SK-N-SH (cell line): Measurements from ENCODE around the gene MRPL51. TPM values are rescaled to one million over a fixed set of nuclear protein-coding genes. Genes with fewer than 3 reads are reported as not detected.

Experiments used
- CTCF ChIA-PET: fragments of 300-600, 350-600 bp; formaldehyde crosslinking; extraction: SDS; loops from one replicate; lab custom pipeline; 2021; lab: Yijun Ruan, JAX
- POLR2A ChIA-PET: fragments of 350-600 bp; sonication (Branson Sonifier 250); formaldehyde crosslinking; extraction: SDS; loops from one replicate; lab custom pipeline; 2020; ENCODE audit warnings: antibody characterized with exemption, inconsistent platforms; lab: Yijun Ruan, JAX
- DNase-seq: peaks from one replicate; pipeline ENCODE4 v3.0.0; 2012
- H2AFZ ChIP-seq: fragments of 200-600 bp; sonication (generic); 2 replicates; pipeline ENCODE4 v1.8.1; 2016; ENCODE audit warnings: antibody characterized with exemption, mild to moderate bottlenecking, low read depth
- H3F3A ChIP-seq: fragments of 200-600 bp; sonication (generic); replicated peaks from 2 replicates; pipeline ENCODE3; 2016; ENCODE audit warnings: antibody characterized with exemption, mild to moderate bottlenecking; ENCODE audit not compliant: insufficient read depth
- H3K27ac ChIP-seq, 2 experiments: fragments of 200-500 bp in 1 of 2; fragments of 200-600 bp in 1 of 2; sonication (Bioruptor generic) in 1 of 2; sonication (generic), shearing (Covaris generic) in 1 of 2; 2 replicates each; pipeline versions ENCODE4 v1.5.1 to v1.6.1; 2014 to 2016; ENCODE audit warnings: low read depth in 2 of 2, inconsistent platforms in 1 of 2, low read length in 1 of 2, mild to moderate bottlenecking in 1 of 2, mixed read lengths in 1 of 2
- H3K27me3 ChIP-seq: fragments of 200-600 bp; sonication (generic), shearing (Covaris generic); 2 replicates; pipeline ENCODE4 v1.6.1; 2016; ENCODE audit warnings: mixed run types; ENCODE audit not compliant: insufficient read depth
- H3K36me3 ChIP-seq, 2 experiments: fragments of 200-500 bp in 1 of 2; fragments of 200-600 bp in 1 of 2; sonication (Bioruptor generic) in 1 of 2; sonication (generic) in 1 of 2; replicated peaks in 1 of 2; 2 replicates each; pipeline versions ENCODE3 to v1.5.1; 2014 to 2016; ENCODE audit warnings: low read length in 1 of 2, mild to moderate bottlenecking in 1 of 2; ENCODE audit not compliant: insufficient read depth in 2 of 2, control insufficient read depth in 1 of 2
- H3K4me1 ChIP-seq, 2 experiments: fragments of 200-500 bp in 1 of 2; fragments of 200-600 bp in 1 of 2; sonication (Bioruptor generic) in 1 of 2; sonication (generic), shearing (Covaris generic) in 1 of 2; 2 replicates each; pipeline versions ENCODE4 v1.5.1 to v1.6.1; 2014 to 2016; ENCODE audit warnings: low read depth in 1 of 2, low read length in 1 of 2, mixed run types in 1 of 2; ENCODE audit not compliant: insufficient read depth in 2 of 2, control insufficient read depth in 1 of 2
- H3K4me2 ChIP-seq: fragments of 200-600 bp; sonication (generic), shearing (Covaris generic); 2 replicates; pipeline ENCODE4 v1.6.1; 2017; ENCODE audit warnings: mixed run types
- H3K4me3 ChIP-seq, 2 experiments: fragments of 200-500 bp in 1 of 2; fragments of 200-600 bp in 1 of 2; sonication (Bioruptor generic) in 1 of 2; sonication (generic), shearing (Covaris generic) in 1 of 2; 2 replicates each; pipeline versions ENCODE4 v1.5.1 to v1.8.1; 2014 to 2016; ENCODE audit warnings: low read depth in 2 of 2, inconsistent platforms in 1 of 2, low read length in 1 of 2, mild to moderate bottlenecking in 1 of 2, mixed read lengths in 1 of 2, moderate library complexity in 1 of 2
- H3K79me2 ChIP-seq: fragments of 200-600 bp; sonication (generic); 2 replicates; pipeline ENCODE4 v1.8.1; 2017; ENCODE audit warnings: mild to moderate bottlenecking; ENCODE audit not compliant: insufficient read depth
- H3K9ac ChIP-seq: fragments of 200-600 bp; sonication (generic); 2 replicates; pipeline ENCODE4 v1.6.1; 2017; ENCODE audit warnings: mixed run types
- H3K9me2 ChIP-seq: fragments of 200-600 bp; sonication (generic); 2 replicates; pipeline ENCODE4 v1.6.1; 2017; ENCODE audit warnings: mixed run types
- H3K9me3 ChIP-seq: fragments of 200-600 bp; sonication (generic); 2 replicates; pipeline ENCODE4 v1.6.1; 2017; ENCODE audit warnings: mixed run types, mild to moderate bottlenecking, moderate library complexity
- H4K20me1 ChIP-seq: fragments of 200-600 bp; sonication (generic); 2 replicates; pipeline ENCODE4 v1.6.1; 2017; ENCODE audit warnings: mild to moderate bottlenecking, mixed run types; ENCODE audit not compliant: insufficient read depth
- CHD2 ChIP-seq: fragments of 150-350 bp; IDR thresholded peaks from 2 replicates; pipeline ENCODE4 v1.6.1; 2018; ENCODE audit warnings: low read length; ENCODE audit not compliant: partially characterized antibody
- ELF1 ChIP-seq: IDR thresholded peaks from 2 replicates; pipeline ENCODE4 v1.4.0; 2012
- EP300 ChIP-seq, 2 experiments: IDR thresholded peaks; 2 replicates each; pipeline versions ENCODE4 v1.4.0 to v1.6.1; 2012; ENCODE audit warnings: borderline replicate concordance in 1 of 2, low read depth in 1 of 2, low read length in 1 of 2
- EZH2phosphoT487 ChIP-seq: fragments of 200-600 bp; sonication (generic); IDR thresholded peaks from 2 replicates; pipeline ENCODE4 v1.6.1; 2017; ENCODE audit warnings: low read depth, mixed run types, mild to moderate bottlenecking, antibody characterized with exemption, moderate library complexity, borderline replicate concordance
- FOXJ3 ChIP-seq: sonication (generic); formaldehyde crosslinking; IDR thresholded peaks from 2 replicates; pipeline ENCODE4 v1.5.1; 2020; ENCODE audit warnings: mild to moderate bottlenecking, missing genetic modification reagents
- GATA2 ChIP-seq: sonication (generic); formaldehyde crosslinking; IDR thresholded peaks from 2 replicates; pipeline ENCODE4 v1.5.0; 2020; ENCODE audit warnings: mild to moderate bottlenecking, missing genetic modification reagents
- JUND ChIP-seq: IDR thresholded peaks from 2 replicates; pipeline ENCODE4 v1.4.0; 2012
- MEF2A ChIP-seq: IDR thresholded peaks from 2 replicates; pipeline ENCODE4 v1.4.0; 2012; ENCODE audit warnings: low read depth, borderline replicate concordance
- NRF1 ChIP-seq: IDR thresholded peaks from 2 replicates; pipeline ENCODE4 v1.6.1; 2012; ENCODE audit warnings: low read depth, mild to moderate bottlenecking, low read length
- POLR2AphosphoS5 ChIP-seq: IDR thresholded peaks from 2 replicates; pipeline ENCODE4 v1.6.1; 2012; ENCODE audit warnings: low read depth, low read length
- RAD21 ChIP-seq: IDR thresholded peaks from 2 replicates; pipeline ENCODE4 v1.6.1; 2012; ENCODE audit warnings: mild to moderate bottlenecking, low read length
- RCOR1 ChIP-seq: fragments of 150-350 bp; IDR thresholded peaks from 2 replicates; pipeline ENCODE4 v1.6.1; 2017; ENCODE audit warnings: antibody characterized with exemption, low read length
- RFX5 ChIP-seq: IDR thresholded peaks from 2 replicates; pipeline ENCODE4 v1.6.1; 2012; ENCODE audit warnings: mild to moderate bottlenecking, improper control_type of control experiment, low read length
- RXRA ChIP-seq: IDR thresholded peaks from 2 replicates; pipeline ENCODE4 v1.4.0; 2012; ENCODE audit warnings: low read depth, mild to moderate bottlenecking, borderline replicate concordance
- SIN3A ChIP-seq: IDR thresholded peaks from 2 replicates; pipeline ENCODE4 v1.6.1; 2012; ENCODE audit warnings: low read depth, mild to moderate bottlenecking, low read length, moderate library complexity, borderline replicate concordance
- SMC3 ChIP-seq: IDR thresholded peaks from 2 replicates; pipeline ENCODE4 v1.6.1; 2012; ENCODE audit warnings: low read depth, low read length, improper control_type of control experiment
- TAF1 ChIP-seq: IDR thresholded peaks from 2 replicates; pipeline ENCODE4 v1.6.1; 2012; ENCODE audit warnings: low read depth, mild to moderate bottlenecking, low read length, moderate library complexity, borderline replicate concordance
- TEAD4 ChIP-seq: IDR thresholded peaks from 2 replicates; pipeline ENCODE4 v1.4.0; 2012; ENCODE audit warnings: mild to moderate bottlenecking, borderline replicate concordance; ENCODE audit not compliant: insufficient read depth
- YY1 ChIP-seq: IDR thresholded peaks from 2 replicates; pipeline ENCODE4 v1.4.0; 2012; ENCODE audit warnings: low read depth, mild to moderate bottlenecking
- WGBS: methylation state at CpG from one replicate; pipeline ENCODE4 v1.1.6; 2017; ENCODE audit warnings: low lambda C conversion rate; 5-methylcytosine and 5-hydroxymethylcytosine counted together
- polyA plus RNA-seq, 3 experiments: library from polyadenylated mRNA; depleted of rRNA; stranded (reverse); fragments of >200 nt; gene quantifications; 2 replicates each; pipeline ENCODE4 v1.2.3, GENCODE V29; 2012
- TF ChIP-seq, protein P1 (sequence below): IDR thresholded peaks from 2 replicates; pipeline ENCODE4; 2012
- TF ChIP-seq, protein P2 (sequence below): fragments of 150-350 bp; IDR thresholded peaks from 2 replicates; pipeline ENCODE4 v1.6.1; 2016; ENCODE audit warnings: mild to moderate bottlenecking, low read depth, low read length
- TF ChIP-seq, protein P3 (sequence below): IDR thresholded peaks from 2 replicates; pipeline ENCODE4 v1.4.0; 2012; ENCODE audit warnings: low read depth, borderline replicate concordance
- TF ChIP-seq, protein P4 (sequence below): fragments of 200-600 bp; sonication (generic); IDR thresholded peaks from 2 replicates; pipeline ENCODE4 v1.6.1; 2017; ENCODE audit warnings: antibody characterized with exemption, mild to moderate bottlenecking, moderate library complexity
- TF ChIP-seq, protein P5 (sequence below): IDR thresholded peaks from 2 replicates; pipeline ENCODE4 v1.6.1; 2012; ENCODE audit warnings: mild to moderate bottlenecking, low read depth, low read length, moderate library complexity

Gene MRPL51
- polyA plus RNA-seq, 1 of the 3 experiments (the other 2 are of a cell fraction), result 189 TPM

DNA sequence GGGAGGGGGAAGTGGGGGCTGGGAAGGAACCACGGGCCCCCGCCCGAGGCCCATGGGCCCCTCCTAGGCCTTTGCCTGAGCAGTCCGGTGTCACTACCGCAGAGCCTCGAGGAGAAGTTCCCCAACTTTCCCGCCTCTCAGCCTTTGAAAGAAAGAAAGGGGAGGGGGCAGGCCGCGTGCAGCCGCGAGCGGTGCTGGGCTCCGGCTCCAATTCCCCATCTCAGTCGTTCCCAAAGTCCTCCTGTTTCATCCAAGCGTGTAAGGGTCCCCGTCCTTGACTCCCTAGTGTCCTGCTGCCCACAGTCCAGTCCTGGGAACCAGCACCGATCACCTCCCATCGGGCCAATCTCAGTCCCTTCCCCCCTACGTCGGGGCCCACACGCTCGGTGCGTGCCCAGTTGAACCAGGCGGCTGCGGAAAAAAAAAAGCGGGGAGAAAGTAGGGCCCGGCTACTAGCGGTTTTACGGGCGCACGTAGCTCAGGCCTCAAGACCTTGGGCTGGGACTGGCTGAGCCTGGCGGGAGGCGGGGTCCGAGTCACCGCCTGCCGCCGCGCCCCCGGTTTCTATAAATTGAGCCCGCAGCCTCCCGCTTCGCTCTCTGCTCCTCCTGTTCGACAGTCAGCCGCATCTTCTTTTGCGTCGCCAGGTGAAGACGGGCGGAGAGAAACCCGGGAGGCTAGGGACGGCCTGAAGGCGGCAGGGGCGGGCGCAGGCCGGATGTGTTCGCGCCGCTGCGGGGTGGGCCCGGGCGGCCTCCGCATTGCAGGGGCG, 41.0 kb upstream of the MRPL51 start, which contains the start of gene GAPDH:
Gene GAPDH, plus strand, starts transcription at position 595 of the 772 bp plus-strand sequence. CDS start 316 bp downstream, outside the sequence.
- CTCF ChIA-PET, result interaction anchor here (1.0 to 9.4 kb wide), 2 partner anchors 19 to 111 kb away, joined by 4 to 228 read pairs; partner anchors contain the start of gene IFFO1
- Histone ChIP-seq H4K20me1 (peaks cover 47% of the 10 kb centered on the region), H3K9me2 (no peaks in the 10 kb centered on the region), H3K27me3 (no peaks in the 10 kb centered on the region), H3K9me3 (no peaks in the 10 kb centered on the region), H3K27ac (peak within 1 kb of the TSS; percentile 96 to 98), H2AFZ (peak within 1 kb of the TSS; percentile 86), H3K79me2 (peaks cover 62% of the 10 kb centered on the region), H3K4me1 (peaks cover 15 to 34% of the 10 kb centered on the region in 2 experiments; a peak in 3 of 4 replicates), H3K4me2 (peak within 1 kb of the TSS; percentile 100), H3K4me3 (peak within 1 kb of the TSS; percentile 93 to 97), H3K36me3 (peaks cover 50 to 56% of the 10 kb centered on the region in 2 experiments), H3F3A (peaks cover 82% of the 10 kb centered on the region), H3K9ac (peak within 1 kb of the TSS; percentile 99)
- peak; percentile 94 for DNase-seq
- under 1% methylated on average over 44 of the region's 62 CpGs for WGBS
- POLR2A ChIA-PET, result interaction anchor here (0.6 to 2.8 kb wide), 19 partner anchors 14 to 392 kb away, joined by 3 to 30 read pairs (median 5); partner anchors contain the start of genes COPS7A, MRPL51, NOP2 and TAPBPL
- TF ChIP-seq, protein P1, sequence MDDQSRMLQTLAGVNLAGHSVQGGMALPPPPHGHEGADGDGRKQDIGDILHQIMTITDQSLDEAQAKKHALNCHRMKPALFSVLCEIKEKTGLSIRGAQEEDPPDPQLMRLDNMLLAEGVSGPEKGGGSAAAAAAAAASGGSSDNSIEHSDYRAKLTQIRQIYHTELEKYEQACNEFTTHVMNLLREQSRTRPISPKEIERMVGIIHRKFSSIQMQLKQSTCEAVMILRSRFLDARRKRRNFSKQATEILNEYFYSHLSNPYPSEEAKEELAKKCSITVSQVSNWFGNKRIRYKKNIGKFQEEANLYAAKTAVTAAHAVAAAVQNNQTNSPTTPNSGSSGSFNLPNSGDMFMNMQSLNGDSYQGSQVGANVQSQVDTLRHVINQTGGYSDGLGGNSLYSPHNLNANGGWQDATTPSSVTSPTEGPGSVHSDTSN, result peak; percentile 50; the same call in 1 of the 2 replicates
- TF ChIP-seq, protein P2, sequence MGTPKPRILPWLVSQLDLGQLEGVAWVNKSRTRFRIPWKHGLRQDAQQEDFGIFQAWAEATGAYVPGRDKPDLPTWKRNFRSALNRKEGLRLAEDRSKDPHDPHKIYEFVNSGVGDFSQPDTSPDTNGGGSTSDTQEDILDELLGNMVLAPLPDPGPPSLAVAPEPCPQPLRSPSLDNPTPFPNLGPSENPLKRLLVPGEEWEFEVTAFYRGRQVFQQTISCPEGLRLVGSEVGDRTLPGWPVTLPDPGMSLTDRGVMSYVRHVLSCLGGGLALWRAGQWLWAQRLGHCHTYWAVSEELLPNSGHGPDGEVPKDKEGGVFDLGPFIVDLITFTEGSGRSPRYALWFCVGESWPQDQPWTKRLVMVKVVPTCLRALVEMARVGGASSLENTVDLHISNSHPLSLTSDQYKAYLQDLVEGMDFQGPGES, result no peak
- TF ChIP-seq RXRA (0 out of 2 replicates have a peak, but pooled peaks have one; percentile 3), NRF1 (no peak), SIN3A (peak; percentile 89; the same call in 1 of the 2 replicates), EP300 (IDR thresholded peaks at IDR 0.05; ENCODE audit: borderline replicate concordance in 1 of 2, low read depth in 1 of 2, low read length in 1 of 2) (peak in 1 of 2 experiments; percentile 57; a peak in 2 of 4 replicates), FOXJ3 (CRISPR knock-in tag) (0 out of 2 replicates have a peak, but pooled peaks have one; percentile 14), JUND (peak; percentile 47; the same call in 1 of the 2 replicates), TEAD4 (0 out of 2 replicates have a peak, but pooled peaks have one; percentile 42), ELF1 (0 out of 2 replicates have a peak, but pooled peaks have one; percentile 16), EZH2phosphoT487 (no peak), RAD21 (no peak), POLR2AphosphoS5 (peak; percentile 100), GATA2 (CRISPR knock-in tag) (no peak), RCOR1 (no peak), CHD2 (peak; percentile 69), MEF2A (no peak), TAF1 (peak; percentile 97), RFX5 (no peak), SMC3 (no peak), YY1 (peak; percentile 64; the same call in 1 of the 2 replicates)
- TF ChIP-seq, protein P3, sequence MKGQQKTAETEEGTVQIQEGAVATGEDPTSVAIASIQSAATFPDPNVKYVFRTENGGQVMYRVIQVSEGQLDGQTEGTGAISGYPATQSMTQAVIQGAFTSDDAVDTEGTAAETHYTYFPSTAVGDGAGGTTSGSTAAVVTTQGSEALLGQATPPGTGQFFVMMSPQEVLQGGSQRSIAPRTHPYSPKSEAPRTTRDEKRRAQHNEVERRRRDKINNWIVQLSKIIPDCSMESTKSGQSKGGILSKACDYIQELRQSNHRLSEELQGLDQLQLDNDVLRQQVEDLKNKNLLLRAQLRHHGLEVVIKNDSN, result no peak
- TF ChIP-seq, protein P4, sequence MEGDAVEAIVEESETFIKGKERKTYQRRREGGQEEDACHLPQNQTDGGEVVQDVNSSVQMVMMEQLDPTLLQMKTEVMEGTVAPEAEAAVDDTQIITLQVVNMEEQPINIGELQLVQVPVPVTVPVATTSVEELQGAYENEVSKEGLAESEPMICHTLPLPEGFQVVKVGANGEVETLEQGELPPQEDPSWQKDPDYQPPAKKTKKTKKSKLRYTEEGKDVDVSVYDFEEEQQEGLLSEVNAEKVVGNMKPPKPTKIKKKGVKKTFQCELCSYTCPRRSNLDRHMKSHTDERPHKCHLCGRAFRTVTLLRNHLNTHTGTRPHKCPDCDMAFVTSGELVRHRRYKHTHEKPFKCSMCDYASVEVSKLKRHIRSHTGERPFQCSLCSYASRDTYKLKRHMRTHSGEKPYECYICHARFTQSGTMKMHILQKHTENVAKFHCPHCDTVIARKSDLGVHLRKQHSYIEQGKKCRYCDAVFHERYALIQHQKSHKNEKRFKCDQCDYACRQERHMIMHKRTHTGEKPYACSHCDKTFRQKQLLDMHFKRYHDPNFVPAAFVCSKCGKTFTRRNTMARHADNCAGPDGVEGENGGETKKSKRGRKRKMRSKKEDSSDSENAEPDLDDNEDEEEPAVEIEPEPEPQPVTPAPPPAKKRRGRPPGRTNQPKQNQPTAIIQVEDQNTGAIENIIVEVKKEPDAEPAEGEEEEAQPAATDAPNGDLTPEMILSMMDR, result no peak
- TF ChIP-seq, protein P5, sequence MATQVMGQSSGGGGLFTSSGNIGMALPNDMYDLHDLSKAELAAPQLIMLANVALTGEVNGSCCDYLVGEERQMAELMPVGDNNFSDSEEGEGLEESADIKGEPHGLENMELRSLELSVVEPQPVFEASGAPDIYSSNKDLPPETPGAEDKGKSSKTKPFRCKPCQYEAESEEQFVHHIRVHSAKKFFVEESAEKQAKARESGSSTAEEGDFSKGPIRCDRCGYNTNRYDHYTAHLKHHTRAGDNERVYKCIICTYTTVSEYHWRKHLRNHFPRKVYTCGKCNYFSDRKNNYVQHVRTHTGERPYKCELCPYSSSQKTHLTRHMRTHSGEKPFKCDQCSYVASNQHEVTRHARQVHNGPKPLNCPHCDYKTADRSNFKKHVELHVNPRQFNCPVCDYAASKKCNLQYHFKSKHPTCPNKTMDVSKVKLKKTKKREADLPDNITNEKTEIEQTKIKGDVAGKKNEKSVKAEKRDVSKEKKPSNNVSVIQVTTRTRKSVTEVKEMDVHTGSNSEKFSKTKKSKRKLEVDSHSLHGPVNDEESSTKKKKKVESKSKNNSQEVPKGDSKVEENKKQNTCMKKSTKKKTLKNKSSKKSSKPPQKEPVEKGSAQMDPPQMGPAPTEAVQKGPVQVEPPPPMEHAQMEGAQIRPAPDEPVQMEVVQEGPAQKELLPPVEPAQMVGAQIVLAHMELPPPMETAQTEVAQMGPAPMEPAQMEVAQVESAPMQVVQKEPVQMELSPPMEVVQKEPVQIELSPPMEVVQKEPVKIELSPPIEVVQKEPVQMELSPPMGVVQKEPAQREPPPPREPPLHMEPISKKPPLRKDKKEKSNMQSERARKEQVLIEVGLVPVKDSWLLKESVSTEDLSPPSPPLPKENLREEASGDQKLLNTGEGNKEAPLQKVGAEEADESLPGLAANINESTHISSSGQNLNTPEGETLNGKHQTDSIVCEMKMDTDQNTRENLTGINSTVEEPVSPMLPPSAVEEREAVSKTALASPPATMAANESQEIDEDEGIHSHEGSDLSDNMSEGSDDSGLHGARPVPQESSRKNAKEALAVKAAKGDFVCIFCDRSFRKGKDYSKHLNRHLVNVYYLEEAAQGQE, result peak; percentile 80
